Tibial artery (tissue), 4 donors: ENCODE data around the gene ADM5.
A peak's percentile ranks its signal among the peaks of the same experiment; 100 is the strongest.

Experiments used
- DNase-seq, 2 donors: peaks; one replicate each; pipeline ENCODE4 v3.0.0-alpha.2; 2019
- H3K27ac ChIP-seq, 2 donors: fragments of 200-600 bp; sonication (generic) in 1 of 2; 1 replicate in 1 of 2; 2 replicates in 1 of 2; pipeline ENCODE4 v1.5.1; 2018 to 2019; ENCODE audit warnings: mild to moderate bottlenecking in 1 of 2
- H3K27me3 ChIP-seq, 2 donors: fragments of 200-600 bp; sonication (generic) in 1 of 2; one replicate each; pipeline versions ENCODE4 v1.5.1 to v1.6.0; 2016 to 2019
- H3K36me3 ChIP-seq, 3 donors: fragments of 200-600 bp; sonication (generic) in 2 of 3; one replicate each; pipeline ENCODE4 v1.5.1; 2016 to 2019; ENCODE audit warnings: mild to moderate bottlenecking in 2 of 3
- H3K4me1 ChIP-seq, 4 donors: fragments of 200-600 bp; sonication (generic) in 2 of 4; 1 replicate in 3 of 4; 2 replicates in 1 of 4; pipeline ENCODE4 v1.5.1; 2016 to 2019
- H3K4me3 ChIP-seq, 2 donors: fragments of 200-600 bp; sonication (generic) in 1 of 2; 1 replicate in 1 of 2; 2 replicates in 1 of 2; pipeline ENCODE4 v1.5.1; 2018 to 2019; ENCODE audit warnings: mild to moderate bottlenecking in 2 of 2
- H3K9me3 ChIP-seq, 3 donors: fragments of 200-600 bp; sonication (generic) in 1 of 3; one replicate each; pipeline ENCODE4 v1.5.1; 2016 to 2019
- intact Hi-C: fragments of 100-400 bp; cut with DNase I; formaldehyde crosslinking; loops from one replicate; pipeline ENCODE4 v1.15.0; 2023; ENCODE audit warnings: low total_unique reads
- TF ChIP-seq, protein P1 (sequence below), 2 experiments: fragments of 200-600 bp in 1 of 2; fragments of 450-650 bp in 1 of 2; IDR thresholded peaks; one replicate each; pipeline ENCODE4 v1.5.1; 2017 to 2019; ENCODE audit warnings: antibody characterized with exemption in 2 of 2, mild to moderate bottlenecking in 1 of 2, moderate library complexity in 1 of 2

The ADM5 gene, protein sequence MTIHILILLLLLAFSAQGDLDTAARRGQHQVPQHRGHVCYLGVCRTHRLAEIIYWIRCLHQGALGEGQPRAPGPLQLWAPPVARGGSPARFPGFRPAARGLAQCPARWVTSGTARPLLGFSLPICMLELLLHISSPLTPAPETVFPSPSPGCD

GRCh38 chr19:49689133-49690078 lies at the start of gene ADM5:
Gene ADM5 (plus strand): TSS chr19:49689594. CDS start chr19:49689838, 244 bp downstream.
- intact Hi-C loops = no loop called here
- peak within 1 kb of the TSS; percentile 46 to 54 for H3K4me3 ChIP-seq
- no peaks in the 10 kb centered on the region for H3K9me3 ChIP-seq
- peaks cover 20 to 39% (median 36%) of the 10 kb centered on the region in 3 donors for H3K36me3 ChIP-seq
- H3K4me1 ChIP-seq = peaks cover 0 to 31% (median 25%) of the 10 kb centered on the region in 4 donors
- peak within 1 kb of the TSS; percentile 29 to 54 for H3K27ac ChIP-seq
- TF ChIP-seq, protein P1, sequence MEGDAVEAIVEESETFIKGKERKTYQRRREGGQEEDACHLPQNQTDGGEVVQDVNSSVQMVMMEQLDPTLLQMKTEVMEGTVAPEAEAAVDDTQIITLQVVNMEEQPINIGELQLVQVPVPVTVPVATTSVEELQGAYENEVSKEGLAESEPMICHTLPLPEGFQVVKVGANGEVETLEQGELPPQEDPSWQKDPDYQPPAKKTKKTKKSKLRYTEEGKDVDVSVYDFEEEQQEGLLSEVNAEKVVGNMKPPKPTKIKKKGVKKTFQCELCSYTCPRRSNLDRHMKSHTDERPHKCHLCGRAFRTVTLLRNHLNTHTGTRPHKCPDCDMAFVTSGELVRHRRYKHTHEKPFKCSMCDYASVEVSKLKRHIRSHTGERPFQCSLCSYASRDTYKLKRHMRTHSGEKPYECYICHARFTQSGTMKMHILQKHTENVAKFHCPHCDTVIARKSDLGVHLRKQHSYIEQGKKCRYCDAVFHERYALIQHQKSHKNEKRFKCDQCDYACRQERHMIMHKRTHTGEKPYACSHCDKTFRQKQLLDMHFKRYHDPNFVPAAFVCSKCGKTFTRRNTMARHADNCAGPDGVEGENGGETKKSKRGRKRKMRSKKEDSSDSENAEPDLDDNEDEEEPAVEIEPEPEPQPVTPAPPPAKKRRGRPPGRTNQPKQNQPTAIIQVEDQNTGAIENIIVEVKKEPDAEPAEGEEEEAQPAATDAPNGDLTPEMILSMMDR (IDR thresholded peaks at IDR 0.05) = peak; percentile 38 to 41
- no peak for DNase-seq
- H3K27me3 ChIP-seq = peaks cover 0 to 23% of the 10 kb centered on the region in 2 donors

- Histone ChIP-seq H3K27me3 (no peaks in the 10 kb centered on the region), H3K36me3 (peaks cover 8 to 23% (median 16%) of the 10 kb centered on the region in 3 donors), H3K9me3 (no peaks in the 10 kb centered on the region), H3K27ac (peak within 1 kb of the TSS; percentile 93 to 97), H3K4me1 (peaks cover 5 to 59% (median 40%) of the 10 kb centered on the region in 4 donors), H3K4me3 (peak within 1 kb of the TSS; percentile 92 to 99)
- intact Hi-C loops = no loop called here
- TF ChIP-seq, protein P1 (IDR thresholded peaks at IDR 0.05) = no peak
- DNase-seq = peak; percentile 100
Measured at GRCh38 chr19:49640113-49640898, 49.1 kb upstream of the ADM5 start, which contains the start of gene RRAS. Gene RRAS (minus strand): TSS chr19:49640143. CDS start chr19:49640098, 45 bp downstream.

- no peaks in the 10 kb centered on the region for H3K9me3 ChIP-seq
- peak; percentile 99 to 100 for DNase-seq
- H3K4me1 ChIP-seq = peaks cover 5 to 52% (median 38%) of the 10 kb centered on the region in 4 donors
- H3K36me3 ChIP-seq = peaks cover 6 to 23% (median 17%) of the 10 kb centered on the region in 3 donors
- H3K27ac ChIP-seq = peak within 1 kb of the TSS; percentile 95 to 97
- no peaks in the 10 kb centered on the region for H3K27me3 ChIP-seq
- intact Hi-C loops = no loop called here
- H3K4me3 ChIP-seq = peak within 1 kb of the TSS; percentile 92 to 99
- TF ChIP-seq, protein P1 (IDR thresholded peaks at IDR 0.05) = no peak
Measured at GRCh38 chr19:49641688-49642491, 47.5 kb upstream of the ADM5 start, which contains the start of gene SCAF1. Gene SCAF1 (plus strand): TSS chr19:49642209. CDS start chr19:49645027, 2,818 bp downstream.

GRCh38 chr19:49642492-49643035 lies 46.8 kb upstream of the ADM5 start:
- no peaks in the 10 kb centered on the region for H3K9me3 ChIP-seq
- H3K4me1 ChIP-seq = peaks cover 5 to 47% (median 33%) of the 10 kb centered on the region in 4 donors
- no peaks in the 10 kb centered on the region for H3K27me3 ChIP-seq
- peaks cover 12 to 29% (median 22%) of the 10 kb centered on the region in 3 donors for H3K36me3 ChIP-seq
- DNase-seq = no peak
- H3K4me3 ChIP-seq = peak overlapping the region; percentile 92 to 99
- intact Hi-C loops = no loop called here
- TF ChIP-seq, protein P1 (IDR thresholded peaks at IDR 0.05) = no peak
- peak overlapping the region; percentile 95 for H3K27ac ChIP-seq
